GM21723 (cell line): ENCODE data around the gene ZC3H10.
A peak's percentile ranks its signal among the peaks of the same experiment; 100 is the strongest.
"Not testable (repeated sequence)": the region's sequence is repeated elsewhere in the genome, so short reads cannot be mapped to it uniquely, and the experiment has no call there.

Experiments used
- ATAC-seq: cut with Tn5 transposase; IDR thresholded peaks from one replicate; pipeline ENCODE4 v1.9.1; 2021; ENCODE audit warnings: mild to moderate bottlenecking, moderate library complexity; ENCODE audit not compliant: unreplicated experiment

Gene ZC3H10

DNA sequence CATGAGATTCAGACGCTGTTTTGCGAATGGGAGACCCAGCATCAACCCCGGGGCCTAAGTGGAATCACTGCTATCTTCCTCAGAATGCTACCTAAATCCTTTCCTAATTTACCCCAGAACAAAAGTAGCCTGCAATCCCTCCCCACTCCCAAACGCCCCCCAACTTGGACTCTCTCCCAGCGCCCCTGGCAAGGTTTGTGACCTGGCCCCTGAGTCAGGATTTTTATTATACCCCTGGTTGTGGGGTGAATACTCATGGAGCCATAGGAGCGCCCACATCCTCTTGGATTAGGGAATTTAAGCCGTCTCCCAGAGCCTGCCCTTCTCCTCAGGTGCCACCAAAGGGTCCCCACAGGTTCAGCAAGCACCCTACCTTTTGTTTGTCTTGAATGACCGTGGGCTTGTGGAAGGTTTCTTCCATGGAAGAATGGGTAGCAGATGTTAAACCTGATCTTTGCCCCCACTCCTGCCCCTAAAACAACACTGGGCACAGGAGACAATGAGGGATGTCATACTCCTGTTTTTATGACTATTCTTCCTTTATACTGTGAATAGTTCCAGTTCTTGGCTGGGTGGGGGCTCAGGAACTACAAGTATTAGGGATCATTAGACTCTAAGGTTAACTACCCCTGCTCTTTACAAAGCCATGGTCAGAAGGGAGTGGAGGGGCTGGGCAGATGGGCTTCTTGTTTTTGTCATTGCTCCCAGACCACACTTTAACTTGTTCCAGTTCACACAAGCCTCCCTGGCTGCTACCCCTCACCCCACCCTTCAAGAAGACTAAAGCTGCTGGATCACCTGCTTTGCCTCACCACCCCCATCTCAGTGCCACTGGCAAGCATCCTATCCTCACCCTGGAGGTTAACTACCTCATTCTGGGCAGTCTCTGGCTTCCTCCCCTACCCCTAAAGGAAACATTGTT, 35.0 kb downstream of the ZC3H10 start:
- no peak for ATAC-seq

DNA sequence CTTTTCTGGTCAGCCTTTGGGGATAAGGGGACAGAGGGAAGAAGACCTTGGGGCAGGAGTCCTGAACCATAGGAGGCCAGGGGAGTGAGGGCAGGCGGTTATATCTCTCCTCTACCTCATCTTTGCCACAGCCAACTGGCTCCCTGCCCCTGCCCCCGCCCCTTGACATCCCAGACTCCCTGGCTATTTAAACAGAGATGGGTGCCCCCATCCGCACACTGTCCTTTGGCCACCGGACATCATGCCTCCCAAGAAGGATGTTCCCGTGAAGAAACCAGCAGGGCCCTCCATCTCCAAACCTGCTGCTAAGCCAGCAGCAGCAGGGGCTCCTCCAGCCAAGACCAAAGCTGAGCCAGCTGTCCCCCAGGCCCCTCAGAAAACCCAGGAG, 35.6 kb downstream of the ZC3H10 start:
- no peak for ATAC-seq

DNA sequence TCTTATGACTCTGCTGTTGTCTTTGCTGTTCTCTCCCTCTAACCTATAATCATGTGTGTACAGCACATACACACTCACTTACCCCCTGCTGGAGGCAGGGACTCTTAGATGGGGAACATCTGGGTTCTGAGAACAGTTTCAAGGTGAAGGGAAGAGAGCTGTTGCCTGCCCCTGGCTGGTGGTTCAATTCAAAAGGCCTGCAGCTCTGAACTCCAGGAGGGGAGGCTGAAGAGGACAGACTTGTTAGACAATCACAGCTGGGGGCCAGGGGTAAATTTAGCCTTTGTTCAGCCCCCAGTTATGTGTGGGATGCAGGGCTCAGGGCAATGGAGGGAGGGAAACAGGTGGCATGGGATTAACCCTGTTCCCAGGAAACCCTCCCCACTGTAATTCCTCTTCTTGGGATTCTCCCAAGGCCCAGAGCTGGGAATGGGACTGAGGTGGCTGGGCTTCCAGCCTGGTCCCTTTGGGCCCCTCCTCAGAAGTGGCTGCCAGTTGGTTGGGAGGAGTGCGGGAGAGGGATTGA, 36.2 kb downstream of the ZC3H10 start:
- ATAC-seq: no peak

DNA sequence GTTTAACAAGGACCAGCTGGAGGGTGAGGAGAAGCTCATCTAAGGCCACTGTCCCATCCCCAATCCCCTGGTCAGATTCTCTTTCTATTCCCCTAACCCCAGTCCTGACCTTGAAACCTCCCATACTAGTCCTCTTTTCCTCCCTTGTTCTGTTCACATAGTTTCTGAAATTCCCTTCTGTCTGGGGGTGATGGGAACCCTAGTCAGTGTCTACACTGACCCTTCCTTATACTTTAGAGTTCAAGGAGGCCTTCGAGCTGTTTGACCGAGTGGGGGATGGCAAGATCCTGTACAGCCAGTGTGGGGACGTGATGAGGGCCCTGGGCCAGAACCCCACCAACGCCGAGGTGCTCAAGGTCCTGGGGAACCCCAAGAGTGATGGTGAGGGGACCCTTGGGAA, 36.8 kb downstream of the ZC3H10 start:
- ATAC-seq: no peak

DNA sequence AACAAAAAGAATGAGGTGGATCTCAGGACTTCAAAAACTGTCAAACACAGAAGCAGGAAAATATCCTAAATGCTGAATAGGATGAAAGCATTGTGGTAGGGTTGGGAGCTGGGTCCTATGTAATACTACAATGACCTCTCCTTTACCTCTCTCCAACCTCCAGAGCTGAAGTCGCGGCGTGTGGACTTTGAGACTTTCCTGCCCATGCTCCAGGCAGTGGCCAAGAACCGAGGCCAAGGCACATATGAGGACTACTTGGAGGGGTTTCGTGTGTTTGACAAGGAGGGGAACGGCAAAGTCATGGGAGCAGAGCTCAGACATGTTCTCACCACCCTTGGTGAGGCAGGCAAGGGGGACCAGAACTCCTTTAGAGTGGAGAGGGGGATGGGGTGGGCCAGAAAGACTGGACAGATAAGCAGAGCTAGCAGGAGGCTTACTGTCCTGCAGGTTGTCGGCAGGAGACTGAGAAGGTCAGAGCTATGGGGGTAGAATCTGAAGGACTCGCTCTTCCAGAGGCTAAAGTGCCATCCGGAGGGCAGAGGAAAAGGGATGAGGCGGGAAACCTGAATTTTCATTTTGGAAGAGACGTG, 37.3 kb downstream of the ZC3H10 start:
- ATAC-seq: no peak

DNA sequence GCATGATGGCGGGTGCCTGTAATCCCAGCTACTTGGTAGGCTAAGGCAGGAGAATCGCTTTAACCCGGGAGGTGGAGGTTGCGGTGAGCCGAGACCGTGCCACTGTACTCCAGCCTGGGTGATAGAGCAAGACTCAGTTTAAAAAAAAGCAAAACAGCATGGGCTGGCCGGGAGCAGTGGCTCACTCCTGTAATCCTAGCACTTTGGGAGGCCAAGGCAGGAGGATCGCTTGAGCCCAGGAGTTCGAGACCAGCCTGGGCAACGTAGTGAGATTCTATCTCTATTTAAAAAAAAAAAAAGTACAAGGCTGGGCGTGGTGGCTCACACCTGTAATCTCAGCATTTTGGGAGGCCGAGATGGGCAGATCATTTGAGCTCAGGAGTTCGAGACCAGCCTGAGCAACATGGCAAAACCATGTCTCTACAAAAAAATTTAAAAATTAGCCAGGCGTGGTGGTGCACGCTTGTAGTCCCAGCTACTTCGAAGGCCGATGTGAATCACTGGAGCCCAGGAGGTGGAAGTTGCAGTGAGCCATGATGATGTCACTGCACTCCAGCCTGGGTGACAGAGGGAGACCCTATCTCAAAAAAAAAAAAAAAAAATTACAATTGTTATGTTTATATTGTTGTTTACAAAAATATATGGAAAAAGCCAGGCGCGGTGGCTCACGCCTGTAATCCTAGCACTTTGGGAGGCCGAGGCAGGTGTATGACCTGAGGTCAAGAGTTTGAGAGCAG, 38.6 kb downstream of the ZC3H10 start:
- not testable (repeated sequence) for ATAC-seq

DNA sequence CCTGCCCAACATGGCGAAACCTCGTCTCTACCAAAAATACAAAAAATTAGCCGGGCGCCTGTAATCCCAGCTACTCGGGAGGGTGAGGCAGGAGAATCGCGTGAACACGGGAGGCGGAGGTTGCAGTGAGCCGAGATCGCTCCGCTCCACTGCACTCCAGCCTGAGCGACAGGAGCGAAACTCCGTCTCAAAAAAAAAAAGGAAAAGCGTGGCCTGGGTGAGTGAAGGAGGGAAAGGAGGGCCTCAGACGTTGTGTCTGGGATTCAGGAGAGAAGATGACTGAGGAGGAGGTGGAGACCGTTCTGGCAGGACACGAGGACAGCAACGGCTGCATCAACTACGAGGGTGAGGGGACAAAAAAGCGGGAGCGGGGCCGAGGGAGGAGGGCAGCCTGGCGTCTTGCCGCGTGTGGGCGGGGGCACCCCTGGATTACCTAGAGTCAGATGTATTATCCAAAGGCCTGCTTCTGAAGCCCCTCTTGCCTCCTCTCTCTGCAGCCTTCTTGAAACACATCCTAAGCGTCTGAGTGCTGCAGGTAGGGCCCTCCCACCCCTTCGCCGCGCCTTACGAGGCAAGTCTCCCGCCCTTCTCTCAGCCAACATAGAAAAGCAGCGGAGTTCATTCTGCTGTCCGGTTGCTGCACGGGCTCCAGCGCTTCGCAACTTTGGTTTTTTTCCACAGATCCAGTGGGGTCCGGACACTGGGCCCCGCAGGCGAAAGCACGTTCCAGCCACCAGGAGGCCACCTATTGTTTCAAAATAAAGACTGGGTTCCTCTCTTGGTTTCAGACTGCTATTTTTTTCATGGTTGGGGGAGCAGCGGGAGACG, 39.3 kb downstream of the ZC3H10 start:
- peak; percentile 37 for ATAC-seq

DNA sequence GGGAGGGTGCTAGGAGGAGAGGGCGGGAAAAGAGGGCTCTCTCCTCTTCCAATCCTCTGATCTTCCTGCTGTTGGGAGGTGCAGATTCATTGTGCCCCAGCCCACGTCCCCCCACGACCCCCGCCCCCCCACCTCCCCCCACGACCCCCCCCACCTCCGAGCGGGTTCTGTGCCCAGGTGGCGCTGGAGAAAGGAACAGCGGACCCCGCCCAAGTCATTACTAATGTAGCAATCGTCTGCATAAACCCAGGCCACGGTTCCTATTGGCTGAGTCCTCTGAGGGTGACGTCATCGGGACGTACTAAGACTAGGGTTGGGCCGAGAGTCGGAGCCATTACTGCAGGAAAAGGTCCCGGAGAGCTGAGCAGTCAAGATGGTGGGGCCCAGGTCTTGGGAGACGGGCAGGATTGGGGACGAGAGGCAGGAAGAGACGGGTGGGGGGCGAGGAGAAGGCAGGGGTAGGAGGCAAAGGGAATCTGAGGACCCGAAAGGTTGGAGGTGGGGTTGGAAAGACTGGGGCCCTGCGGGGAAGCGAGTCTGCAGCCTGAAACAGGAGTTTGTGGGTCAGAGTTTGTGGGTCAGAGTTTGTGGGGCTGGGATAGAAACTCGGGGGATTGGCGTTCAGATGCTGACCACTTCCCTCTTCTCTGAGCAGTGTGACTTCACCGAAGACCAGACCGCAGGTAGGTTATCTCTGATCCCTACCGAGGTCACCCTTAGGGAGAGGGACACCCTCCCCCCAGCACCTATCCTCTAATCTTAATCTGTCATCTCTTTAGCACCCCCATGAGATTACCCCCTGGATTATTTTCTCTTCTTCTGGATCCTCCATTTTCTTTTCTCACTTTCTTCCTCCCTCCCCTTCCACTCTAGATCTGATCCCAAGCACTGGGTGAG, 40.2 kb downstream of the ZC3H10 start, which contains the start of gene MYL6:
MYL6 (plus strand) TSS at position 331 of the 897 bp plus-strand sequence; CDS start at position 374, 43 bp downstream.
- ATAC-seq: peak; percentile 79

DNA sequence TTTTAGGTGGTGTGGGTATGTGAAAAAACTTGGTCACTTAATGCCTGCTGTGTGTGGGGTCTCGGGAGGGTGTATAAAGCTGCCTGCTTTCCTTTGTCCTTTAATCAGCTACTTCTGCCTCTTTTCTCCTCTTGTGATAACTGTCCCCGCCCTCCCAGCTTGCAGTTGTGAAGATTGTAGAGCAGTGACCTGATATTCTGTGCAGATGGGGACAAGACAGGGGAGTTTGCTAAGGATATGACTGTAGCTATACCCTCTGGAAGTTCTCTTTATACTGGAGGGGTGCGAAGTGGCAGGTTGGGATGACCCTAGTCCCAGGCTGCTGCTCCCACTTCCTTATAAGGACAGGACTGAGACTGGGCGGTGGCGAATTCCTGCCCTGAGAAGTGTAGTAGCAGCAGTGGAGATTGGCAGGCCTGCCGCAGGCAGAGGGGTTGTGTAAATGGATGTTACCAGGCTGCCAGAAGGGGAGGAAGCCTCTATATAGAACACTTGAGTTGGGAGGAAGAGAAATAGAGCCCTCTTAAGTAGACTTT, 40.9 kb downstream of the ZC3H10 start:
- no peak for ATAC-seq

DNA sequence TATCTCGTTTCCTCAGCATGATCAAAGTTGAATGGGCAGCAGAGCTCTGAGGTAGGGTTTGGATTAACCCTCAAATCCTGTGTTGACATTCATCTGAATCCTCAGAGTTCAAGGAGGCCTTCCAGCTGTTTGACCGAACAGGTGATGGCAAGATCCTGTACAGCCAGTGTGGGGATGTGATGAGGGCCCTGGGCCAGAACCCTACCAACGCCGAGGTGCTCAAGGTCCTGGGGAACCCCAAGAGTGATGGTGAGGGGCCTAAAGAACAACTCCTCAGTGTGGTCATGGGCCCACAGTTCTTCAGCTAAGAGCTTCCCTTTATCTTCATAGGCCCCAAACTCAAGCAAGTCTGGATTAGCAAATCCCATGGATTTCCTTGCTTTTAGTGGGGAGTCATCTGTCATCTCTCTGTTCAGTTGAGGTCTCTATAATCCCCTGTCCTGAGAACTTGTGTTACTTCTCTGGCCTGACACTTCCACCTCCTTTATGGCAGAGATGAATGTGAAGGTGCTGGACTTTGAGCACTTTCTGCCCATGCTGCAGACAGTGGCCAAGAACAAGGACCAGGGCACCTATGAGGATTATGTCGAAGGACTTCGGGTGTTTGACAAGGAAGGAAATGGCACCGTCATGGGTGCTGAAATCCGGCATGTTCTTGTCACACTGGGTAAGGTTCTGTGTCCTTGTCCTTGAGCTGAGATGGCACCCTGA, 41.6 kb downstream of the ZC3H10 start:
- no peak for ATAC-seq

DNA sequence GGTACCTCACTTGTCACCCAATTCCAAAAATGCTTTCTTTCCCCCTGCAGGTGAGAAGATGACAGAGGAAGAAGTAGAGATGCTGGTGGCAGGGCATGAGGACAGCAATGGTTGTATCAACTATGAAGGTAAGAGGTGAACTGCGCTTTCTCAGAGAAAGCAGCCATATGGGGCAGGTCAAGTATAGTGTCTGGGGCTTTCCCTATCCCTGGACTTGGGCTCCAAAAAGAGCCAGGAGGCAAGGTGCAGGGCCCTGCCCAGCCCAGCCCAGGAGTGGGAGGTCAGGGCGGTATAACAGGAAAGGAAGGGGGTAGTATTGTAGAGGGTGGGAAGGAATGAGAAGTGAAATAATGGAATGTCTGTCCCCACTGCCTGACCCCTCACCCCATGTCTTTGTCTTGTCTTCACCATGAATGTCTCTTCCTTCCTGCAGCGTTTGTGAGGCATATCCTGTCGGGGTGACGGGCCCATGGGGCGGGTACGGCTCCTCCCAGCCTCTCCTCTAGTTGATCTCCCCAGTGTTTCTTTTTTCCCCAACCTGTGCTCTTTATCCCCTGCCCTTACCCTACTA, 42.2 kb downstream of the ZC3H10 start:
- ATAC-seq: no peak

DNA sequence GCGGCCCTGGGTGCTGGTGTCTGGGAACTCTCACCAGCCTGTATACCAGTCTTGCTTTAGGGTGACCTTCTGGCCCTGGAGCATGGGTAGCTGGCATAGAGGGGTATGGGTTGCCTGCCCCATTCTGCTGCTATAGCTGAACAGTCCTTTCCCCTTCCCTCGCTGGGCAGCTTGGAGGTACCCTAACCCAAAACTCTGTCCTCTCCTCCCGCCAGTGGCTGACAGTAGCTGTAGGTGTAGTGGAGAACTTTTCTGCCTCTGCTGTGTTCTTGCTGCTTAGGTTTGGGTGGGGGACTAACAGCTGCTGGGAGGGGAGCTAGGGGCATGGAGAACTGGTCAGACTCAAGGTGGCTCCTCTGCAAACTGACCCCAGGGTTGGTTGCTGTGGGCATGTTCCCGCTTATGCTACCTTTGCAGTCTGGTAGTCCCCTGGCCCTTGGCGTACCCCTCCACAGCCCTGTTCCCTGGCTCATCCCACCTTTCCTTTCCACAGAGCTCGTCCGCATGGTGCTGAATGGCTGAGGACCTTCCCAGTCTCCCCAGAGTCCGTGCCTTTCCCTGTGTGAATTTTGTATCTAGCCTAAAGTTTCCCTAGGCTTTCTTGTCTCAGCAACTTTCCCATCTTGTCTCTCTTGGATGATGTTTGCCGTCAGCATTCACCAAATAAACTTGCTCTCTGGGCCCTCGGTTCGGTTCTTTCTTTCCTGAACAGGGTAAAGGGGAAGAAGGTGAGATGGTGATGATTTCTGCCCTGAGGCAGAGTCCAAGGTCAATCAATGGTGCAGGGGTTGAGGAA, 43.0 kb downstream of the ZC3H10 start:
- ATAC-seq: no peak

DNA sequence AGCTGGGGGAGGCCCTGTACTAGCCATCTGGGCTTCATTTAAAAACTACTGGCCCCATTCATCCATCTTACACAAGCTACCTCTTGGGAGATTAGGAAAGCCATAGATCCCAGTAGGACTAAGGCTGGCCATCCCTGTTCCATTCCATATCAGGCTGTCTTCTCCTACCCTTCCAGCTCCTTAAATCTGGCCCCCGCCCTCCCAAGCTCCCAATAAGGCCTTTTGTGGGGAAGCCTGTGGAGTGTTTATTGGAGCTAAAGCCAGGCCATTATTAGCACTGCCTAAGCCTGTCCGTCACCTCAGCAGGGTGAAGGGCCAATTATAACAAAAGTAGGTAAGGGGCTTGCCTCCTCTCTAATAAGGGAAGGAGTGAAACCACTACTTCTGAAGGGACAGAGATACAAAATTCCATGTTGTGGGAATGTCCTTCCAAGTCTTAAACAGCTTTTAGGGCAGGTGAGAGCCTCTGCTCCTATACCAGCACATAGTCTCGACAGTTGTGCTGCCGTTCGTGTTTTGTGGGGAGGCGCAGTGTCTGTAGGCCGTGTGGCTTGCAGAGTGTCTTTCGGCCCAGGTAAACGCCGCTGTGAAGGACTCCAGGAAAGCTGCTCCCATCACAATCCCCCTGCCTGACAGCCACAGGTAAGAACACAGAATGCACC, 43.8 kb downstream of the ZC3H10 start:
- ATAC-seq: no peak

DNA sequence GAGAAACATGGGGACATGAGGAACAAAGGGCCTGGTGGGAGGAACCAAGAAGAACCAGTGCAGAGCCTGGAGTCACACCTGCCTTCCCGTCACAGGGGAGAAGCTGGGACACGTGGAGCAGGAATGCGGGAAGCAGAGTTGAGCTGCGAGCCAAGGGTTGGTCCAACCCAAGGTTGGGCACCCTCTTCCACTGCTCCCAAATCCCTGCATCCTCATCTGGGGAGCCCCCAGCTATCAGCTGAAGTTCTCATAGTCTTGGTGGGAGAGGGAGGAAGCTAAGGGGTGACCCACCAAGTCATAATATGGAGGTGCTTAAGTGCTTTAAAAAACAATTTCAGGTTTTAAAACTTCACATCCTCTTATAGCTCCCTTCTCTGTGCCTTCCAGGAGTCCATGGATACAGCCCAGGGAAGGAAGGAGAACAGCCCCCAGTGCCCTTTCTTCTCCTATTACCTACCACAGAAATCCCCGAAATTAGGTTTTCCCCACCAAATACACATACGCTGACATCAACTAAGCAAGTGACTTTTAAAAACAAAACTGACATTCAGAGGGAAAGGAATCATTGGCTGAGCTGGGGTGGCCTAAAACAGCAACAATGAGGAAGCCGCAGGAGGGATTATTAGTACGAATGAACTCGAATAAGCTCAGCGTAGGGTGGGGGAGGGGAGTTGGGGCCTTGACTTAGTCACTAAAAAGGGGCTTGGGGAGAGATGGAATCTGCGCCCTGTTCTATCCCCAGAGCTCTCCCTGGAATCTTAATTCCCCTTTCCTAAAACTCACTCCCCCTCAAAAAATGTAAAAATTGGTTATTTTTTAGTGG, 44.6 kb downstream of the ZC3H10 start:
- ATAC-seq: no peak

DNA sequence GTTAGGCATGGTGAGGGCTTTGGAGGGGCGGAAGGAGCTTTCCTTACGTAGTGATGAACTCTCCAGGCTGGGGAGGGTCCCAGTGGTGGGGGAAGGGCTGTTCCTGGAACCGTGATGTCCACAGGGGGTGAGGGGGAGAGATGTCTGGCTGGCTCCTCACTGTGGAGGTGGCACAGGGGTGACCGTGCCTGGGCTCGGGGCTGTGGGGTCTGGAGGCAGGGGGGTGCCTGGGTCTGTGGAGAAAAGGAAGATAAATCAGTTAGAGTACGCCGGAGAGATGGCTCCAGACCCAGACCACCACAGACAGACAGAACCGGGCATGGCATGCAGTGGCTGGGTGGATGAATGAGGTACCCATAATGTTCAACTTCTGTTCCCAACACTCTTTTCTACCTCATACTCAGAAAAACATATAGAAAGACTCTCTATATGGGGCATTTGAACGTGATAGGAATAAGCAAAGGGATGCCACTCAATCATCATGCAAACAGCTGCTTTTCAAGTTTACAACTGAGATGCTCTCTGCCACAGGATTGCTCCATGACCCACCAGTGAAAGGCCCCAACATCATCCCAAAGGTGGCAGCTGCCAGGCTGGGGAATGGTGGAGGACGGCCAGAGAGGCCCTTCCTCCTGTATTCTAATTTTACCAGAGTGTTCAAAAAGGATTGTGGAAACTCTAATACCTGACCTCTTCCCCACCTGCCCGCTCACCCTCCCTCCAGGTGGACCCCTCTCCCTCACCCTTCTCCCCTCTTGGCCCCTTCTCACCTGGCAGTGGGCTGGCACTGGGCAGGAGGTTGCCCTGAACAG, 45.7 kb downstream of the ZC3H10 start:
- ATAC-seq: no peak
